IPS-15b (cell line): ENCODE data around the gene BBIP1.

ENCODE experiments used
- H3K27me3 ChIP-seq: one replicate; pipeline ENCODE4 v1.6.1; 2013; ENCODE audit warnings: low read length; ENCODE audit not compliant: control insufficient read depth, insufficient read depth
- H3K36me3 ChIP-seq: one replicate; pipeline ENCODE4 v1.6.1; 2013; ENCODE audit warnings: low read length; ENCODE audit not compliant: control insufficient read depth, insufficient read depth
- H3K4me1 ChIP-seq: one replicate; pipeline ENCODE4 v1.6.1; 2013; ENCODE audit warnings: mild to moderate bottlenecking, low read length; ENCODE audit not compliant: control insufficient read depth, insufficient read depth
- H3K4me3 ChIP-seq: one replicate; pipeline ENCODE4 v1.5.1; 2013; ENCODE audit warnings: low read depth, low read length
- H3K9ac ChIP-seq: one replicate; pipeline ENCODE4 v1.6.1; 2013; ENCODE audit warnings: low read depth, mild to moderate bottlenecking, low read length
- H3K9me3 ChIP-seq: one replicate; pipeline ENCODE4 v1.6.1; 2013; ENCODE audit warnings: mild to moderate bottlenecking, low read length; ENCODE audit not compliant: control insufficient read depth, insufficient read depth

BBIP1 gene

GRCh38 chr10:110898391-110898790 lies 20.6 kb downstream of the BBIP1 start:
- no peaks in the 10 kb centered on the region for H3K4me1 ChIP-seq
- no peaks in the 10 kb centered on the region for H3K27me3 ChIP-seq
- H3K9ac ChIP-seq = no peak overlapping the region
- no peaks in the 10 kb centered on the region for H3K9me3 ChIP-seq
- H3K4me3 ChIP-seq = no peak overlapping the region
- no peaks in the 10 kb centered on the region for H3K36me3 ChIP-seq

GRCh38 chr10:110897184-110897583 lies 21.8 kb downstream of the BBIP1 start:
- H3K36me3 ChIP-seq = no peaks in the 10 kb centered on the region
- H3K9ac ChIP-seq = no peak overlapping the region
- H3K4me3 ChIP-seq = no peak overlapping the region
- no peaks in the 10 kb centered on the region for H3K4me1 ChIP-seq
- no peaks in the 10 kb centered on the region for H3K27me3 ChIP-seq
- H3K9me3 ChIP-seq = no peaks in the 10 kb centered on the region

- Histone ChIP-seq H3K4me1 (no peaks in the 10 kb centered on the region), H3K36me3 (no peaks in the 10 kb centered on the region), H3K9me3 (no peaks in the 10 kb centered on the region), H3K9ac (no peak overlapping the region), H3K4me3 (no peak overlapping the region), H3K27me3 (no peaks in the 10 kb centered on the region)
These were observed 25.3 kb downstream of the BBIP1 start for GRCh38 chr10:110893559-110894179.

GRCh38 chr10:110892602-110893288 lies 26.2 kb downstream of the BBIP1 start:
- Histone ChIP-seq H3K9ac (no peak overlapping the region), H3K4me1 (no peaks in the 10 kb centered on the region), H3K4me3 (no peak overlapping the region), H3K9me3 (no peaks in the 10 kb centered on the region), H3K36me3 (no peaks in the 10 kb centered on the region), H3K27me3 (no peaks in the 10 kb centered on the region)

- Histone ChIP-seq H3K4me3 (no peak overlapping the region), H3K36me3 (no peaks in the 10 kb centered on the region), H3K9ac (no peak overlapping the region), H3K27me3 (no peaks in the 10 kb centered on the region), H3K4me1 (no peaks in the 10 kb centered on the region), H3K9me3 (no peaks in the 10 kb centered on the region)
These were observed 31.4 kb downstream of the BBIP1 start for GRCh38 chr10:110887560-110887959.

- H3K9me3 ChIP-seq = no peaks in the 10 kb centered on the region
- H3K36me3 ChIP-seq = no peaks in the 10 kb centered on the region
- H3K9ac ChIP-seq = no peak overlapping the region
- no peak overlapping the region for H3K4me3 ChIP-seq
- no peaks in the 10 kb centered on the region for H3K27me3 ChIP-seq
- H3K4me1 ChIP-seq = no peaks in the 10 kb centered on the region
These were observed 32.9 kb downstream of the BBIP1 start for GRCh38 chr10:110885932-110886674.

- H3K9me3 ChIP-seq = no peaks in the 10 kb centered on the region
- H3K4me3 ChIP-seq = no peak overlapping the region
- H3K36me3 ChIP-seq = no peaks in the 10 kb centered on the region
- H3K27me3 ChIP-seq = no peaks in the 10 kb centered on the region
- no peaks in the 10 kb centered on the region for H3K4me1 ChIP-seq
- H3K9ac ChIP-seq = no peak overlapping the region
These were observed 35.1 kb downstream of the BBIP1 start for GRCh38 chr10:110883924-110884323.

- no peak overlapping the region for H3K4me3 ChIP-seq
- H3K27me3 ChIP-seq = no peaks in the 10 kb centered on the region
- no peaks in the 10 kb centered on the region for H3K9me3 ChIP-seq
- H3K4me1 ChIP-seq = no peaks in the 10 kb centered on the region
- H3K36me3 ChIP-seq = no peaks in the 10 kb centered on the region
- no peak overlapping the region for H3K9ac ChIP-seq
These were observed 37.1 kb downstream of the BBIP1 start for GRCh38 chr10:110881905-110882304.

GRCh38 chr10:110881247-110881646 lies 37.7 kb downstream of the BBIP1 start:
- H3K9me3 ChIP-seq = no peaks in the 10 kb centered on the region
- no peak overlapping the region for H3K9ac ChIP-seq
- no peaks in the 10 kb centered on the region for H3K36me3 ChIP-seq
- no peak overlapping the region for H3K4me3 ChIP-seq
- no peaks in the 10 kb centered on the region for H3K4me1 ChIP-seq
- H3K27me3 ChIP-seq = no peaks in the 10 kb centered on the region

- H3K4me1 ChIP-seq = no peaks in the 10 kb centered on the region
- no peaks in the 10 kb centered on the region for H3K27me3 ChIP-seq
- H3K36me3 ChIP-seq = no peaks in the 10 kb centered on the region
- no peak overlapping the region for H3K4me3 ChIP-seq
- H3K9me3 ChIP-seq = no peaks in the 10 kb centered on the region
- H3K9ac ChIP-seq = no peak overlapping the region
These were observed 39.0 kb downstream of the BBIP1 start for GRCh38 chr10:110880012-110880411.

GRCh38 chr10:110876788-110877187 lies 42.2 kb downstream of the BBIP1 start:
- Histone ChIP-seq H3K4me3 (no peak overlapping the region), H3K9ac (no peak overlapping the region), H3K9me3 (no peaks in the 10 kb centered on the region), H3K4me1 (no peaks in the 10 kb centered on the region), H3K36me3 (no peaks in the 10 kb centered on the region), H3K27me3 (no peaks in the 10 kb centered on the region)

- H3K4me1 ChIP-seq = peaks cover 4% of the 10 kb centered on the region
- H3K9me3 ChIP-seq = no peaks in the 10 kb centered on the region
- no peaks in the 10 kb centered on the region for H3K27me3 ChIP-seq
- no peaks in the 10 kb centered on the region for H3K36me3 ChIP-seq
- H3K4me3 ChIP-seq = no peak overlapping the region
- no peak overlapping the region for H3K9ac ChIP-seq
These were observed 43.0 kb downstream of the BBIP1 start for GRCh38 chr10:110876000-110876399.
